Neural progenitor cell (in vitro differentiated cells): ENCODE results near the gene PREX1.

Experiments
- EZH2 ChIP-seq: fragments of 200-600 bp; sonication (generic); IDR thresholded peaks from 2 replicates; pipeline ENCODE4 v1.6.1; 2017; ENCODE audit warnings: antibody characterized with exemption, mild to moderate bottlenecking, moderate library complexity
- EZH2phosphoT487 ChIP-seq: fragments of 200-600 bp; sonication (generic); IDR thresholded peaks from 2 replicates; pipeline ENCODE4 v1.6.1; 2017; ENCODE audit warnings: antibody characterized with exemption
- TF ChIP-seq, protein P1 (sequence below): fragments of 200-600 bp; sonication (generic); IDR thresholded peaks from 2 replicates; pipeline ENCODE4 v1.5.1; 2017; ENCODE audit warnings: antibody characterized with exemption, mild to moderate bottlenecking

DNA sequence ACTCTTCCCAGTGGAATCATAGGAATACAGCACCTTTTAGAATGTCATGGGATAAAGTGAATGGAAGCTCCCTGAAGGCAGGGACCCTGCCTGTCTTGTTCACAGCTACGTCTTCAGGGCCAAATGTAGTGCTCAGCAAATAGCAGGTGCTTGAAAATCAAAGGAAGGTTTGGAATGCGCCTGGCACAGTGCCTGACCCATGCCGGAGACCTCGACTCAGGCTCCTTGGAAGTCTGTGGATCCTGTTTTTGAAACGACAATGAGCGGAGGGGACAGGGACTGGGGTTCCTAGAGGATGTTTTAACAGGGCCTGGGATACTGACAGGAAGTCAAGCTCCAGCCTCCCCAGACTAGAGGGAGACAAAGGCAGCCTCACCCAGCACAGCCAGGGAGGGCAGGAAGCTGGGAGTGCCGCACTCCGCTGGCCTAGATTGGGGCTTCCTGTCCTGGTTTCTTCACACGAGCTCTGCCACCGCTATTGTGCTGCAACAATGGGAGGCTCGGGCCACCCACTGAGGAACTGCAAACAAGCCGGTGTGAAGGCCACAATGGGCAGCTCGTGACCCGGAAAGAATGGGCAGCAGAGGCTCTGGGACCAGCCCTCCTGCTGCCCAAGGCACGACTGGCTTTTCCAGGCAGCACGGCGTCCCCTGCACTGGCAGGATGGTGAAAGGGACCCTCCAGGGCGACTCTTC, 76.7 kb downstream of the PREX1 start:
- TF ChIP-seq, protein P1, sequence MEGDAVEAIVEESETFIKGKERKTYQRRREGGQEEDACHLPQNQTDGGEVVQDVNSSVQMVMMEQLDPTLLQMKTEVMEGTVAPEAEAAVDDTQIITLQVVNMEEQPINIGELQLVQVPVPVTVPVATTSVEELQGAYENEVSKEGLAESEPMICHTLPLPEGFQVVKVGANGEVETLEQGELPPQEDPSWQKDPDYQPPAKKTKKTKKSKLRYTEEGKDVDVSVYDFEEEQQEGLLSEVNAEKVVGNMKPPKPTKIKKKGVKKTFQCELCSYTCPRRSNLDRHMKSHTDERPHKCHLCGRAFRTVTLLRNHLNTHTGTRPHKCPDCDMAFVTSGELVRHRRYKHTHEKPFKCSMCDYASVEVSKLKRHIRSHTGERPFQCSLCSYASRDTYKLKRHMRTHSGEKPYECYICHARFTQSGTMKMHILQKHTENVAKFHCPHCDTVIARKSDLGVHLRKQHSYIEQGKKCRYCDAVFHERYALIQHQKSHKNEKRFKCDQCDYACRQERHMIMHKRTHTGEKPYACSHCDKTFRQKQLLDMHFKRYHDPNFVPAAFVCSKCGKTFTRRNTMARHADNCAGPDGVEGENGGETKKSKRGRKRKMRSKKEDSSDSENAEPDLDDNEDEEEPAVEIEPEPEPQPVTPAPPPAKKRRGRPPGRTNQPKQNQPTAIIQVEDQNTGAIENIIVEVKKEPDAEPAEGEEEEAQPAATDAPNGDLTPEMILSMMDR = no peak
- TF ChIP-seq EZH2 = no peak
- TF ChIP-seq EZH2phosphoT487 = peak; percentile 71
